ENCODE data around the gene POLE.

POLE gene

GRCh38 chr12:132653567-132654290 lies 33.4 kb downstream of the POLE start:
- no peak for DNase-seq (ENCODE audit: low read depth)

GRCh38 chr12:132651444-132652100 lies 35.6 kb downstream of the POLE start:
- no peak for DNase-seq (ENCODE audit: low read depth)

GRCh38 chr12:132649226-132649945 lies 37.8 kb downstream of the POLE start:
- no peak for DNase-seq (ENCODE audit: low read depth)

- DNase-seq (ENCODE audit: low read depth): no peak
Observed at GRCh38 chr12:132648616-132649225, 38.4 kb downstream of the POLE start.

GRCh38 chr12:132647858-132648257 lies 39.3 kb downstream of the POLE start:
- no peak for DNase-seq (ENCODE audit: low read depth)

GRCh38 chr12:132646850-132647249 lies 40.3 kb downstream of the POLE start:
- DNase-seq (ENCODE audit: low read depth): no peak

GRCh38 chr12:132642846-132643835 lies 44.0 kb downstream of the POLE start:
- DNase-seq (ENCODE audit: low read depth): no peak

GRCh38 chr12:132641811-132642650 lies 45.1 kb downstream of the POLE start:
- DNase-seq (ENCODE audit: low read depth): no peak

- DNase-seq (ENCODE audit: low read depth): no peak
Observed at GRCh38 chr12:132640936-132641335, 46.2 kb downstream of the POLE start.

- DNase-seq (ENCODE audit: low read depth): no peak
Observed at GRCh38 chr12:132639956-132640520, 47.1 kb downstream of the POLE start.

- no peak for DNase-seq (ENCODE audit: low read depth)
Observed at GRCh38 chr12:132638541-132639408, 48.4 kb downstream of the POLE start.

GRCh38 chr12:132637811-132638210 lies 49.3 kb downstream of the POLE start:
- DNase-seq (ENCODE audit: low read depth): no peak

- no peak for DNase-seq (ENCODE audit: low read depth)
Observed at GRCh38 chr12:132635076-132635955, 51.8 kb downstream of the POLE start.

GRCh38 chr12:132634411-132634990 lies 52.6 kb downstream of the POLE start:
- no peak for DNase-seq (ENCODE audit: low read depth)

GRCh38 chr12:132633901-132634300 lies 53.2 kb downstream of the POLE start:
- no peak for DNase-seq (ENCODE audit: low read depth)

- no peak for DNase-seq (ENCODE audit: low read depth)
Observed at GRCh38 chr12:132633398-132633797, 53.7 kb downstream of the POLE start.

GRCh38 chr12:132632521-132633228 lies 54.5 kb downstream of the POLE start:
- DNase-seq (ENCODE audit: low read depth): no peak
